Endothelial cell of umbilical vein (primary cell): ENCODE results near the gene ENTPD6. TPM values are rescaled to one million over a fixed set of nuclear protein-coding genes. Genes with fewer than 3 reads are reported as not detected.

ENCODE experiments used
- BruUV-seq: library from RNA; stranded (reverse); fragments of 400-500 nt; replicated peaks from 2 replicates; lab custom pipeline; 2021; lab: Mats Ljungman, UMichigan
- CTCF ChIA-PET: fragments of 300-600, 350-600 bp; sonication (Branson Sonifier 250); formaldehyde crosslinking; loops from one replicate; lab custom pipeline; 2021; ENCODE audit warnings: antibody characterized with exemption, inconsistent platforms; lab: Charles Lee
- POLR2A ChIA-PET: fragments of 300-600, 350-600 bp; sonication (Branson Sonifier 250); formaldehyde crosslinking; loops from one replicate; lab custom pipeline; 2021; ENCODE audit warnings: antibody characterized with exemption, inconsistent platforms; lab: Charles Lee
- DNase-seq: peaks from one replicate; pipeline ENCODE4 v3.0.0-alpha.2; 2011; ENCODE audit warnings: low read depth, low spot score
- FAIRE-seq: peaks from 2 replicates; lab custom pipeline; 2011; peaks lifted over from hg19 to GRCh38; lab: Jason Lieb, UNC
- H2AFZ ChIP-seq: 2 replicates; pipeline ENCODE4 v1.6.0; 2012; ENCODE audit warnings: low read depth, low read length, control low read depth, inconsistent platforms
- H3K27ac ChIP-seq: 2 replicates; pipeline ENCODE4 v1.5.1; 2011; ENCODE audit warnings: low read depth, mild to moderate bottlenecking, control low read depth, low read length, moderate library complexity; ENCODE audit not compliant: insufficient read depth
- H3K27me3 ChIP-seq, 2 experiments: 2 replicates each; pipeline versions ENCODE4 v1.6.0 to v1.6.1; 2011; ENCODE audit warnings: low read length in 2 of 2, mixed read lengths in 1 of 2; ENCODE audit not compliant: control insufficient read depth in 2 of 2, insufficient read depth in 2 of 2
- H3K36me3 ChIP-seq, 2 experiments: 2 replicates in 1 of 2; 3 replicates in 1 of 2; pipeline ENCODE4 v1.5.1; 2011; ENCODE audit warnings: low read length in 2 of 2, mild to moderate bottlenecking in 1 of 2, moderate library complexity in 1 of 2; ENCODE audit not compliant: control insufficient read depth in 2 of 2, insufficient read depth in 2 of 2; ENCODE audit errors: extremely low read depth in 1 of 2
- H3K4me1 ChIP-seq: 3 replicates; pipeline ENCODE4 v1.5.1; 2011; ENCODE audit warnings: mild to moderate bottlenecking, low read length; ENCODE audit not compliant: control insufficient read depth, insufficient read depth; ENCODE audit errors: extremely low read depth
- H3K4me2 ChIP-seq: 2 replicates; pipeline ENCODE4 v1.6.1; 2011; ENCODE audit warnings: low read length, control low read depth, mixed read lengths; ENCODE audit not compliant: insufficient read depth
- H3K4me3 ChIP-seq, 3 experiments: fragments of 200-600 bp in 1 of 3; sonication (generic), shearing (Covaris generic) in 1 of 3; replicated peaks in 1 of 3; 2 replicates each; pipeline ENCODE4 v1.5.1; 2011 to 2016; ENCODE audit warnings: control low read depth in 3 of 3, low read length in 3 of 3, mild to moderate bottlenecking in 2 of 3, inconsistent platforms in 1 of 3, low read depth in 1 of 3, moderate library complexity in 1 of 3; ENCODE audit not compliant: insufficient read depth in 1 of 3
- H3K79me2 ChIP-seq: 2 replicates; pipeline ENCODE4 v1.6.0; 2012; ENCODE audit warnings: low read length, inconsistent platforms; ENCODE audit not compliant: control insufficient read depth, insufficient read depth
- H3K9ac ChIP-seq: replicated peaks from 2 replicates; pipeline ENCODE3; 2011; ENCODE audit warnings: low read length, control low read depth; ENCODE audit not compliant: insufficient read depth; ENCODE audit errors: extremely low read depth
- H3K9me1 ChIP-seq: replicated peaks from 3 replicates; pipeline ENCODE4 v1.6.0; 2011; ENCODE audit warnings: mild to moderate bottlenecking, low read length; ENCODE audit not compliant: control insufficient read depth, insufficient read depth; ENCODE audit errors: extremely low read depth
- H3K9me3 ChIP-seq: replicated peaks from 2 replicates; pipeline ENCODE4 v1.5.1; 2012; ENCODE audit warnings: low read length, inconsistent platforms; ENCODE audit not compliant: control insufficient read depth, insufficient read depth
- H4K20me1 ChIP-seq: replicated peaks from 2 replicates; pipeline ENCODE3; 2011; ENCODE audit warnings: mild to moderate bottlenecking, low read length; ENCODE audit not compliant: control insufficient read depth, insufficient read depth; ENCODE audit errors: extremely low read depth
- CTCF ChIP-seq, 2 donors: IDR thresholded peaks; 1 replicate in 1 of 2; 2 replicates in 1 of 2; pipeline ENCODE4 v1.5.1; 2011; ENCODE audit warnings: low read length in 2 of 2, mild to moderate bottlenecking in 2 of 2, moderate library complexity in 2 of 2, control low read depth in 1 of 2, inconsistent platforms in 1 of 2, low read depth in 1 of 2; ENCODE audit not compliant: insufficient read depth in 1 of 2; ENCODE audit errors: extremely low read depth in 1 of 2
- EZH2 ChIP-seq: IDR thresholded peaks from 2 replicates; pipeline ENCODE4 v1.6.1; 2012; ENCODE audit warnings: borderline replicate concordance, low read depth, mild to moderate bottlenecking, moderate library complexity, low read length, inconsistent platforms; ENCODE audit not compliant: severe bottlenecking
- FOS ChIP-seq: IDR thresholded peaks from 2 replicates; pipeline ENCODE4 v1.6.1; 2011; ENCODE audit warnings: mild to moderate bottlenecking, low read length, moderate library complexity, borderline replicate concordance; ENCODE audit not compliant: insufficient read depth
- GATA2 ChIP-seq: IDR thresholded peaks from 2 replicates; pipeline ENCODE4 v1.7.0; 2011; ENCODE audit warnings: low read depth, mild to moderate bottlenecking, moderate library complexity, mixed read lengths, low read length; ENCODE audit not compliant: insufficient read length, insufficient read depth
- JUN ChIP-seq: IDR thresholded peaks from 2 replicates; pipeline ENCODE4 v1.6.1; 2011; ENCODE audit warnings: borderline replicate concordance, low read depth; ENCODE audit not compliant: insufficient read length, insufficient read depth
- MAX ChIP-seq: IDR thresholded peaks from 2 replicates; pipeline ENCODE4 v1.6.1; 2011; ENCODE audit not compliant: insufficient read depth, insufficient read length
- MYC ChIP-seq: IDR thresholded peaks from one replicate; pipeline ENCODE4 v1.6.1; 2011; ENCODE audit warnings: mild to moderate bottlenecking, low read depth, low read length
- POLR2A ChIP-seq: IDR thresholded peaks from 2 replicates; pipeline ENCODE4 v1.6.1; 2012; ENCODE audit warnings: low read depth, mild to moderate bottlenecking, control low read depth, low read length
- POLR2AphosphoS5 ChIP-seq: IDR thresholded peaks from 2 replicates; pipeline ENCODE4 v1.6.1; 2012; ENCODE audit warnings: low read depth, mild to moderate bottlenecking, control low read depth, low read length, moderate library complexity; ENCODE audit not compliant: insufficient read depth
- dilution Hi-C: fragments of 300-500 bp; cut with MboI; formaldehyde crosslinking; loops from one replicate; pipeline ENCODE4 v1.15.0; 2019; ENCODE audit warnings: low sequenced_read_pairs; ENCODE audit not compliant: extremely low pct_ligation_motif_present
- intact Hi-C: fragments of 100-400 bp; cut with micrococcal nuclease; formaldehyde crosslinking; loops from one replicate; pipeline ENCODE4 v1.10.0; 2022
- polyA plus RNA-seq, 4 experiments: library from polyadenylated mRNA; depleted of rRNA in 3 of 4; stranded (reverse) in 3 of 4; unstranded in 1 of 4; fragments of >200 nt; gene quantifications; 2 replicates each; pipeline versions ENCODE4 v1.2.1 to v1.2.3, GENCODE V29; 2011 to 2012; ENCODE audit warnings: missing spikeins in 1 of 4
- total RNA-seq: library from RNA; stranded (reverse); gene quantifications from 2 replicates; pipeline ENCODE4 v1.2.3, GENCODE V29; 2021

Gene ENTPD6
- total and polyA plus RNA-seq, 2 donors (not counting 3 experiments of a cell fraction or from before 2014, with no cell fraction given), result 51.2 to 86.3 TPM

GRCh38 chr20:25191051-25191450, 4.5 kb upstream of the ENTPD6 start:
- no peaks in the 10 kb centered on the region for H3K36me3 ChIP-seq
- no peaks in the 10 kb centered on the region for H3K9me1 ChIP-seq
- peaks cover 3% of the 10 kb centered on the region for H3K79me2 ChIP-seq
- no peak overlapping the region for H2AFZ ChIP-seq
- ChIA-PET CTCF (interaction anchor here (1.2 kb wide), 1 partner anchor 56 kb away, joined by 3 read pairs; the partner anchor contains the start of gene PYGB), POLR2A (no interaction called here)
- FAIRE-seq (no peak), DNase-seq (no peak)
- dilution Hi-C loops, result no loop called here
- TF ChIP-seq MAX (no peak), CTCF (IDR thresholded peaks at IDR 0.05; ENCODE audit: extremely low read depth in 1 of 2, insufficient read depth in 1 of 2, low read depth in 1 of 2, low read length in 2 of 2) (no peak), POLR2A (no peak), MYC (no peak), JUN (no peak), EZH2 (no peak), GATA2 (no peak), FOS (no peak), POLR2AphosphoS5 (no peak)
- intact Hi-C loops, result no loop called here
- no peaks in the 10 kb centered on the region for H4K20me1 ChIP-seq
- no peaks in the 10 kb centered on the region for H3K4me1 ChIP-seq
- no peak overlapping the region for H3K9ac ChIP-seq
- no peak overlapping the region for H3K27ac ChIP-seq
- no TSS peak for BruUV-seq
- no peaks in the 10 kb centered on the region for H3K9me3 ChIP-seq
- no peak overlapping the region for H3K4me3 ChIP-seq
- peaks cover 20 to 35% of the 10 kb centered on the region in 2 experiments for H3K27me3 ChIP-seq
- no peak overlapping the region for H3K4me2 ChIP-seq
